Liver (tissue), 3 donors: Measurements from ENCODE around the gene HHIPL1.

Experiments used
- ATF3 ChIP-seq: IDR thresholded peaks from 2 replicates; pipeline ENCODE4 v1.6.1; 2016; ENCODE audit warnings: antibody characterized with exemption
- CTCF ChIP-seq: fragments of 150-350 bp; IDR thresholded peaks from 2 replicates; pipeline ENCODE4 v1.5.1; 2017; ENCODE audit warnings: improper control_type of control experiment, low read depth, low read length; ENCODE audit not compliant: missing input control
- JUND ChIP-seq, 2 donors: IDR thresholded peaks; 2 replicates each; pipeline ENCODE4 v1.6.1; 2016; ENCODE audit warnings: antibody characterized with exemption in 2 of 2
- MAX ChIP-seq: IDR thresholded peaks from 2 replicates; pipeline ENCODE4 v1.6.1; 2016; ENCODE audit warnings: antibody characterized with exemption
- NR2F2 ChIP-seq: IDR thresholded peaks from 2 replicates; pipeline ENCODE4 v1.6.1; 2016; ENCODE audit warnings: antibody characterized with exemption
- REST ChIP-seq: IDR thresholded peaks from 2 replicates; pipeline ENCODE4 v1.6.1; 2016; ENCODE audit warnings: antibody characterized with exemption, mild to moderate bottlenecking
- SP1 ChIP-seq: IDR thresholded peaks from 2 replicates; pipeline ENCODE4 v1.6.1; 2018; ENCODE audit warnings: antibody characterized with exemption, mild to moderate bottlenecking
- ZBTB33 ChIP-seq: IDR thresholded peaks from 2 replicates; pipeline ENCODE4 v1.6.1; 2016; ENCODE audit warnings: antibody characterized with exemption
- donor health status: healthy.
- donor health status: healthy.

GRCh38 chr14:99685151-99685591, 40.2 kb downstream of the HHIPL1 start:
- no peak for TF ChIP-seq CTCF
- no peak for TF ChIP-seq MAX
- no peak for TF ChIP-seq JUND (IDR thresholded peaks at IDR 0.05)
- no peak for TF ChIP-seq SP1
- TF ChIP-seq ZBTB33, result no peak
- no peak for TF ChIP-seq REST
- no peak for TF ChIP-seq ATF3
- TF ChIP-seq NR2F2, result no peak
